HepG2 (cell line): Measurements from ENCODE around the gene INO80B. TPM values are rescaled to one million over a fixed set of nuclear protein-coding genes. Genes with fewer than 3 reads are reported as not detected.

ENCODE experiments used
- AGO1 ChIP-seq: fragments of 200-400 bp; formaldehyde crosslinking; IDR thresholded peaks from 2 replicates; pipeline ENCODE4 v1.6.1; 2017; ENCODE audit warnings: mild to moderate bottlenecking, low read depth, low read length, moderate library complexity; ENCODE audit not compliant: poor library complexity, severe bottlenecking
- CBX1 ChIP-seq: IDR thresholded peaks from one replicate; pipeline ENCODE4 v1.6.1; 2016; ENCODE audit warnings: antibody characterized with exemption, low read depth
- E2F2 ChIP-seq: sonication (generic); formaldehyde crosslinking; IDR thresholded peaks from 2 replicates; pipeline ENCODE4 v1.4.0; 2020; ENCODE audit warnings: missing genetic modification reagents, borderline replicate concordance
- ETV5 ChIP-seq: IDR thresholded peaks from 2 replicates; pipeline ENCODE4 v1.6.1; 2018; ENCODE audit warnings: missing biosample characterization, missing genetic modification reagents, inconsistent platforms, borderline replicate concordance
- FOXC1 ChIP-seq: sonication (generic); formaldehyde crosslinking; IDR thresholded peaks from 2 replicates; pipeline ENCODE4 v1.8.0; 2022; ENCODE audit warnings: mild to moderate bottlenecking, missing genetic modification reagents, borderline replicate concordance
- GRHL1 ChIP-seq: sonication (generic); formaldehyde crosslinking; conservative IDR thresholded peaks from 2 replicates; pipeline ENCODE4 v1.8.0; 2022; ENCODE audit warnings: missing genetic modification reagents
- ISX ChIP-seq: sonication (generic); formaldehyde crosslinking; conservative IDR thresholded peaks from 2 replicates; pipeline ENCODE4 v1.5.0; 2020; ENCODE audit warnings: missing genetic modification reagents
- KDM1A ChIP-seq: IDR thresholded peaks from 2 replicates; pipeline ENCODE4 v1.6.1; 2016; ENCODE audit warnings: missing compliant biosample characterization
- KDM4B ChIP-seq: sonication (generic); formaldehyde crosslinking; IDR thresholded peaks from 2 replicates; pipeline ENCODE4 v1.4.0; 2020; ENCODE audit warnings: missing genetic modification reagents
- NFRKB ChIP-seq: fragments of 450-650 bp; IDR thresholded peaks from 2 replicates; pipeline ENCODE4 v1.6.1; 2017
- PLRG1 ChIP-seq: fragments of 450-650 bp; conservative IDR thresholded peaks from 2 replicates; pipeline ENCODE4 v1.6.1; 2016
- PRMT3 ChIP-seq: sonication (generic); formaldehyde crosslinking; IDR thresholded peaks from 2 replicates; pipeline ENCODE4 v1.8.1; 2022; ENCODE audit warnings: low read depth, mild to moderate bottlenecking, moderate library complexity, missing genetic modification reagents, borderline replicate concordance
- SETDB1 ChIP-seq: sonication (generic); formaldehyde crosslinking; IDR thresholded peaks from 2 replicates; pipeline ENCODE4 v1.5.1; 2020; ENCODE audit warnings: missing genetic modification reagents, mild to moderate bottlenecking, borderline replicate concordance
- SRY ChIP-seq: sonication (generic); formaldehyde crosslinking; IDR thresholded peaks from 2 replicates; pipeline ENCODE4 v1.8.0; 2022; ENCODE audit warnings: mild to moderate bottlenecking, missing genetic modification reagents
- TBX2 ChIP-seq: sonication (generic); formaldehyde crosslinking; IDR thresholded peaks from 2 replicates; pipeline ENCODE4 v1.5.0; 2020; ENCODE audit warnings: missing genetic modification reagents, mild to moderate bottlenecking, borderline replicate concordance
- THAP11 ChIP-seq: IDR thresholded peaks from 2 replicates; pipeline ENCODE4 v1.6.1; 2016; ENCODE audit warnings: missing biosample characterization, missing genetic modification reagents
- ZBTB33 ChIP-seq: sonication (generic); formaldehyde crosslinking; IDR thresholded peaks from 2 replicates; pipeline ENCODE4 v1.4.0; 2020; ENCODE audit warnings: missing genetic modification reagents
- ZFP62 ChIP-seq: sonication (generic); formaldehyde crosslinking; IDR thresholded peaks from 2 replicates; pipeline ENCODE4 v1.4.0; 2020; ENCODE audit warnings: missing genetic modification reagents
- ZFY ChIP-seq: sonication (generic); formaldehyde crosslinking; IDR thresholded peaks from 2 replicates; pipeline ENCODE4 v1.4.0; 2020; ENCODE audit warnings: missing genetic modification reagents
- ZNF10 ChIP-seq: sonication (generic); formaldehyde crosslinking; IDR thresholded peaks from 2 replicates; pipeline ENCODE4 v1.4.0; 2020; ENCODE audit warnings: mild to moderate bottlenecking, low read depth, missing genetic modification reagents, borderline replicate concordance
- ZNF143 ChIP-seq: sonication (generic); formaldehyde crosslinking; IDR thresholded peaks from 2 replicates; pipeline ENCODE4 v1.4.0; 2020; ENCODE audit warnings: missing genetic modification reagents
- ZNF326 ChIP-seq: sonication (generic); formaldehyde crosslinking; IDR thresholded peaks from 2 replicates; pipeline ENCODE4 v1.4.0; 2020; ENCODE audit warnings: missing genetic modification reagents, borderline replicate concordance
- ZNF547 ChIP-seq: sonication (generic); formaldehyde crosslinking; IDR thresholded peaks from 2 replicates; pipeline ENCODE4 v1.5.1; 2020; ENCODE audit warnings: mild to moderate bottlenecking, missing genetic modification reagents
- ZNF784 ChIP-seq: sonication (generic); formaldehyde crosslinking; IDR thresholded peaks from 2 replicates; pipeline ENCODE4 v1.5.1; 2020; ENCODE audit warnings: missing genetic modification reagents, mild to moderate bottlenecking, borderline replicate concordance
- ZNF839 ChIP-seq: sonication (generic); formaldehyde crosslinking; IDR thresholded peaks from 2 replicates; pipeline ENCODE4 v1.4.0; 2020; ENCODE audit warnings: missing genetic modification reagents, mild to moderate bottlenecking, borderline replicate concordance
- ZNF891 ChIP-seq: sonication (generic); formaldehyde crosslinking; IDR thresholded peaks from 2 replicates; pipeline ENCODE4 v1.5.0; 2020; ENCODE audit warnings: mild to moderate bottlenecking, missing genetic modification reagents
- polyA plus RNA-seq, 8 experiments: library from polyadenylated mRNA; depleted of rRNA in 3 of 8; stranded (reverse) in 7 of 8; unstranded in 1 of 8; fragments of >200 nt; fragmentation: Illumina TruSeq in 4 of 8; extraction: Trizol in 4 of 8; gene quantifications; 2 replicates each; pipeline versions ENCODE4 v1.2.1 to v1.2.3, GENCODE V29; 2011 to 2016; ENCODE audit warnings: low read depth in 4 of 8, missing spikeins in 1 of 8, mixed read lengths in 1 of 8; ENCODE audit not compliant: insufficient read depth in 1 of 8
- total RNA-seq, 5 experiments: library from RNA; depleted of rRNA; stranded (reverse); fragments of >200 nt; fragmentation: Illumina TruSeq; extraction: Trizol; gene quantifications; 2 replicates each; pipeline ENCODE4 v1.2.3, GENCODE V29; 2016; ENCODE audit warnings: low read depth in 1 of 5

INO80B gene
- total and polyA plus RNA-seq, 2 of the 13 experiments (the other 11 are each of a cell fraction or from before 2014, with no cell fraction given) = 6.2 to 14.5 TPM

- TF ChIP-seq KDM1A (CRISPR knock-in tag) (no peak), ZNF891 (0 out of 2 replicates have a peak, but pooled peaks have one; percentile 23), ZFP62 (CRISPR knock-in tag) (no peak), THAP11 (no peak), TBX2 (CRISPR knock-in tag) (peak; percentile 72), CBX1 (peak; percentile 46), ZNF784 (peak; percentile 76; the same call in 1 of the 2 replicates), ZNF143 (CRISPR knock-in tag) (no peak), ZBTB33 (CRISPR knock-in tag) (peak; percentile 74; the same call in 1 of the 2 replicates), ZFY (CRISPR knock-in tag) (peak; percentile 59; the same call in 1 of the 2 replicates), NFRKB (no peak), SRY (CRISPR knock-in tag) (0 out of 2 replicates have a peak, but pooled peaks have one; percentile 72), PRMT3 (0 out of 2 replicates have a peak, but pooled peaks have one; percentile 26), ISX (CRISPR knock-in tag) (no peak), ZNF10 (CRISPR knock-in tag) (no peak), FOXC1 (peak; percentile 24; the same call in 1 of the 2 replicates), PLRG1 (no peak), GRHL1 (CRISPR knock-in tag) (no peak), ETV5 (CRISPR knock-in tag) (peak; percentile 56; the same call in 1 of the 2 replicates), ZNF839 (no peak), SETDB1 (CRISPR knock-in tag) (no peak), KDM4B (CRISPR knock-in tag) (no peak), ZNF326 (CRISPR knock-in tag) (peak; percentile 61; the same call in 1 of the 2 replicates), E2F2 (peak; percentile 79; the same call in 1 of the 2 replicates), ZNF547 (CRISPR knock-in tag) (peak; percentile 63), AGO1 (peak; percentile 97)
Measured at GRCh38 chr2:74497777-74498499, 43.1 kb downstream of the INO80B start (continued).
